GM19395 (cell line): ENCODE results near the gene SH3D19.
"Not testable (repeated sequence)": the region's sequence is repeated elsewhere in the genome, so short reads cannot be mapped to it uniquely, and the experiment has no call there.

Source experiments
- ATAC-seq: cut with Tn5 transposase; IDR thresholded peaks from one replicate; pipeline ENCODE4 v1.9.1; 2021; ENCODE audit warnings: mild to moderate bottlenecking, moderate library complexity; ENCODE audit not compliant: unreplicated experiment

SH3D19 gene

DNA sequence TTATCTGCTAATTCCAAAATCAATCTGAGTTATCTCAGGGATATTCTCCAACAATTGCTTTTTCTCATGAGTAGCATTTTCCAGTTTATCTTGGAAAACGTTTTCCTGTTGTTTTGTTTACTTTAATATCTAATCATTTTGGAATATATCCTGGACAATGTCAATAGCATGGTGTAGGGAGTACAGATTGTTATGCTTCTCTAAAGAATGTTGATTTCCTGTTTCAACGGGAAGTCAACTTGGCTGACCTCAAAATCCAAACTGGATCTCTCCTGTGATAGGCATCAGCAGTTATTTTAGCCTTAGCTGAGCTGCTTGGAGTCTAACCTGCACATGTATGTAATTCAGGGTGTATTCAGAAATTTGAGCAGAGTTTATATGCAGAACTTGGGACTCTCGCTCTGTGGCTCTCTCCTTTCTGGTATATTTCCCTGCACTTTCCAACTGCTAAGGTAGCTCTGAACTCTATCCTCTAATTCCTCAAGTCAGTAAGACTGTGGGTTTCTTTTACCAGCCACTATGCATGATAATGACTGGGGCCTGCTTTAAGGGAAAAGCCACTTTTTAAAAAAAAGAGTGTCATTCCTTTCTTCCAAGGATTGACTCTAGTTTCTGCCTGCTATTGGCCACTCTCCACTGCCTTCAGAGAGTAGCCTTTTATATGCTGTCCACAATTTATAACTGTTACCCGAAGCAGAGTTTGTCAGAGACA, 40.7 kb downstream of the SH3D19 start:
- ATAC-seq: no peak

- no peak for ATAC-seq
These were observed 48.4 kb downstream of the SH3D19 start, which contains the start of gene PRSS48 for GRCh38 chr4:151276787-151277562. Gene PRSS48 (plus strand): TSS chr4:151277161. CDS start chr4:151277173, 12 bp downstream.

DNA sequence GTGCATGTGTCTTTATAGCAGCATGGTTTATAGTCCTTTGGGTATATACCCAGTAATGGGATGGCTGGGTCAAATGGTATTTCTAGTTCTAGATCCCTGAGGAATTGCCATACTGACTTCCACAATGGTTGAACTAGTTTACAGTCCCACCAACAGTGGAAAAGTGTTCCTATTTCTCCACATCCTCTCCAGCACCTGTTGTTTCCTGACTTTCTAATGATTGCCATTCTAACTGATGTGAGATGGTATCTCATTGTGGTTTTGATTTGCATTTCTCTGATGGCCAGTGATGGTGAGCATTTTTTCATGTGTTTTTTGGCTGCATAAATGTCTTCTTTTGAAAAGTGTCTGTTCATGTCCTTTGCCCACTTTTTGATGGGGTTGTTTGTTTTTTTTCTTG, 56.5 kb downstream of the SH3D19 start:
- ATAC-seq: not testable (repeated sequence)

DNA sequence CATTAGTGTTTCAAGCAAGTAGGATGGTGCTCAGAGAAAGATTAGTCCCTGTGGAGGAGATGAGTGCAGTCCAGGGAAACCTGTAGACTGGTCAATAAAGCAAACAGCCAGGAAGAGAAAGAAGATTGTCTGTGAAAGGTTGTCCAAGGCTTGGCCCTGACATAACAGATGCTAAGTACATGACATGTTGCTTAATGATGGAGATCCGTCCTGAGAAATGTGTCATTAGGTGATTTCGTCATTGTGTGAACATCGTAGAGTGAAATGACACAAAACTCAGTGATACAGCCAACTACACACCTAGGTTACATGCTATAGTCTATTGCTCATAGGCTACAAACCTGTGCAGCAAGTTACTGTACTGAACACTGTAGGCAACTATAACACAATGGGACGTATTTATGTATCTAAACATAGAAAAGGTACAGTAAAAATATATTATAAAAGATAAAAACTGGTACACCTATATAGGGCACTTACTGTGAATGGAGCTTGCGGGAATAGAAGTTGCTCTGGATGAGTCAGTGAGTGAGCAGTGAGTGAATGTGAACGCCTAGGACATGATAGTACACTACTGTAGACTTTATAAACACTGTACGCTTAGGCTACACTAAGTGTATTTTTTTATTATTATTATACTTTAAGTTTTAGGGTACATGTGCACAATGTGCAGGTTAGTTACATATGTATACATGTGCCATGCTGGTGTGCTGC, 57.4 kb downstream of the SH3D19 start:
- ATAC-seq: no peak

- ATAC-seq: no peak
These were observed 58.3 kb downstream of the SH3D19 start for GRCh38 chr4:151267104-151267503.

GRCh38 chr4:151266497-151266896, 58.9 kb downstream of the SH3D19 start:
- ATAC-seq: no peak

GRCh38 chr4:151263455-151263854, 62.0 kb downstream of the SH3D19 start:
- ATAC-seq: no peak

DNA sequence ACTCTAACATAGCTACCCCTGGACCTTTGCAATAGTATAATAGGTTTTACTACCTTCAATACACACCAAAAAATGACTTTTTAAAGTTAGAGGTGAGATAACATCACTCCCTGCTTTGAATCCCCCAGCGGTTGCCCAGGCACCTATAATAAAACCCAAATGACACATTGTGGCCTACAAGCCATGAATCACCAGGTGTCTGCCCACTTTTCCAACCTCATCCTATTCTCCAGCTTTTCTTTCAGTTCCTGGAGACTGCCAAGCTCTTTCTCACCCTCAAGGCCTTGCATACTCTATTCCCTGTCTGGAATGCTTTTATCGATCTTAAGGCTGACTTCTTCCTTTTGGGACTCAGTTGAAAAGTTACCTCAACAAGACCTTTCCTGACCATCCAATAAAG, 64.9 kb downstream of the SH3D19 start:
- ATAC-seq: no peak

- no peak for ATAC-seq
These were observed 65.7 kb downstream of the SH3D19 start for GRCh38 chr4:151259752-151260151.

- ATAC-seq: no peak
These were observed 67.7 kb downstream of the SH3D19 start for GRCh38 chr4:151257704-151258103.

DNA sequence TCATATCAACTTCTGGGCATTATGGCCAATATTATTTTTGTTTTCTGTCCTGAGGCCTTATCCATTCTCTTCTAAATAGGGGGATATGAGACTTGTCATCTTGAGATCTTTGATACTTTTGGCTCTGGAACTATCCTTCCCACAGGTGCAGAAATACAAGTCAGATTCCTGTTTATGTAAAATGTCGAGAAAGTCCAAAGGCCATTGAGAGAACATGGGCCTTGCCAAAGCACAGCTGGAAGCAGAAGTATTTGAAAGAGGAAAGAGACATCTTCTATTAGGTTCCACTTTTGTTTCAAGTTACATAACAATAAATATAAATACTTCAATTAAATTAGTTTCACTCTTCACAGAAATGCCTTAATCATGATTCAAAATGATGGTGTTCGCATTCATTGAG, 69.3 kb downstream of the SH3D19 start:
- no peak for ATAC-seq

DNA sequence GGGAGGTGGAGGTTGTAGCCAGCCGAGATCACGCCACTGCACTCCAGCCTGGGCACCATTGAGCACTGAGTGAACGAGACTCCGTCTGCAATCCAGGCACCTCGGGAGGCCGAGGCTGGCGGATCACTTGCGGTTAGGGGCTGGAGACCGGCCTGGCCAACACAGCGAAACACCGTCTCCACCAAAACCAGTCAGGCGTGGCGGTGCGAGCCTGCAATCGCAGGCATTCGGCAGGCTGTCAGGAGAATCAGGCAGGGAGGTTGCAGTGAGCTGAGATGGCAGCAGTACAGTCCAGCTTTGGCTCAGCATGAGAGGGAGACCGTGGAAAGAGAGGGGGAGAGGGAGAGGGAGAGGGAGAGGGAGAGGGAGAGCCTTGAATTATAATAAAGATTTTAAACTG, 69.7 kb downstream of the SH3D19 start:
- not testable (repeated sequence) for ATAC-seq

- not testable (repeated sequence) for ATAC-seq
These were observed 70.2 kb downstream of the SH3D19 start for GRCh38 chr4:151255226-151255625.

- no peak for ATAC-seq
These were observed 73.7 kb downstream of the SH3D19 start for GRCh38 chr4:151251603-151252304.

GRCh38 chr4:151250706-151251105, 74.7 kb downstream of the SH3D19 start:
- no peak for ATAC-seq

- ATAC-seq: no peak
These were observed 76.9 kb downstream of the SH3D19 start for GRCh38 chr4:151248519-151248918.

GRCh38 chr4:151247395-151247794, 78.0 kb downstream of the SH3D19 start:
- no peak for ATAC-seq

GRCh38 chr4:151246742-151247141, 78.7 kb downstream of the SH3D19 start:
- no peak for ATAC-seq

- ATAC-seq: no peak
These were observed 83.1 kb downstream of the SH3D19 start for GRCh38 chr4:151242305-151242704.

DNA sequence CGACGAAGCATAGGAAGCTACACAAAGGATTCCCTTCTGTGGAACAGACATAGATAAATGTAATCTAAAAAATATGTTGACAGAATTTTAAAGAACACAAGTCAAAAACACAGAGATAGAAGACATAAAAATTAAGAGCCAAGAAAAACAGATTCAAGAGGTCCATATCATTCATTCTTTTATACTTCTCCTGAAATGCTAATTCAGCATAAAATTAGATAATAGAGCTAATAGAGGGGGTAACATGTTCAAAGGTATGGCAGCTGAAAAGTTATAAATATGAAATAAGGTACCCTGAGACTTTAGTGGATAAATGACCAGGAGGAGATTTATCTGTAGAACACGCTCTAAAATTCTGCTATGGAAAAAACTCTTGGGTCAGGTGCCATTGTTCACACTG, 85.8 kb downstream of the SH3D19 start:
- no peak for ATAC-seq

- no peak for ATAC-seq
These were observed 86.9 kb downstream of the SH3D19 start for GRCh38 chr4:151238477-151238876.
